ENCODE data around the gene VLDLR.

GRCh38 chr9:2691626-2692025 lies 70.0 kb downstream of the VLDLR start:
- TF ChIP-seq, protein P1, sequence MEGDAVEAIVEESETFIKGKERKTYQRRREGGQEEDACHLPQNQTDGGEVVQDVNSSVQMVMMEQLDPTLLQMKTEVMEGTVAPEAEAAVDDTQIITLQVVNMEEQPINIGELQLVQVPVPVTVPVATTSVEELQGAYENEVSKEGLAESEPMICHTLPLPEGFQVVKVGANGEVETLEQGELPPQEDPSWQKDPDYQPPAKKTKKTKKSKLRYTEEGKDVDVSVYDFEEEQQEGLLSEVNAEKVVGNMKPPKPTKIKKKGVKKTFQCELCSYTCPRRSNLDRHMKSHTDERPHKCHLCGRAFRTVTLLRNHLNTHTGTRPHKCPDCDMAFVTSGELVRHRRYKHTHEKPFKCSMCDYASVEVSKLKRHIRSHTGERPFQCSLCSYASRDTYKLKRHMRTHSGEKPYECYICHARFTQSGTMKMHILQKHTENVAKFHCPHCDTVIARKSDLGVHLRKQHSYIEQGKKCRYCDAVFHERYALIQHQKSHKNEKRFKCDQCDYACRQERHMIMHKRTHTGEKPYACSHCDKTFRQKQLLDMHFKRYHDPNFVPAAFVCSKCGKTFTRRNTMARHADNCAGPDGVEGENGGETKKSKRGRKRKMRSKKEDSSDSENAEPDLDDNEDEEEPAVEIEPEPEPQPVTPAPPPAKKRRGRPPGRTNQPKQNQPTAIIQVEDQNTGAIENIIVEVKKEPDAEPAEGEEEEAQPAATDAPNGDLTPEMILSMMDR (IDR thresholded peaks at IDR 0.05), result no peak
- TF ChIP-seq POLR2A (IDR thresholded peaks at IDR 0.05), result no peak

All from lower leg skin (tissue), 3 donors.